GM18868 (cell line): Measurements from ENCODE around the gene LSMEM2.
"Not testable (repeated sequence)": the region's sequence is repeated elsewhere in the genome, so short reads cannot be mapped to it uniquely, and the experiment has no call there.

Experiments
- ATAC-seq: cut with Tn5 transposase; IDR thresholded peaks from one replicate; pipeline ENCODE4 v1.9.1; 2021; ENCODE audit warnings: mild to moderate bottlenecking, moderate library complexity; ENCODE audit not compliant: unreplicated experiment

The LSMEM2 gene

GRCh38 chr3:50278880-50279224, at the start of gene LSMEM2:
TSS of gene LSMEM2 (plus strand) at chr3:50279087. CDS start at chr3:50279114, 27 bp downstream.
- no peak for ATAC-seq

- ATAC-seq, result no peak
Measured at GRCh38 chr3:50229490-50229889, 49.4 kb upstream of the LSMEM2 start.

- no peak for ATAC-seq
Measured at GRCh38 chr3:50230104-50230793, 48.6 kb upstream of the LSMEM2 start.

- ATAC-seq, result no peak
Measured at GRCh38 chr3:50230794-50231125, 48.1 kb upstream of the LSMEM2 start.

- no peak for ATAC-seq
Measured at GRCh38 chr3:50231581-50231980, 47.3 kb upstream of the LSMEM2 start.

- no peak for ATAC-seq
Measured at GRCh38 chr3:50232303-50232702, 46.6 kb upstream of the LSMEM2 start.

- no peak for ATAC-seq
Measured at GRCh38 chr3:50233176-50233575, 45.7 kb upstream of the LSMEM2 start.

- peak; percentile 91 for ATAC-seq
Measured at GRCh38 chr3:50235716-50236483, 43.0 kb upstream of the LSMEM2 start, which contains the start of gene GNAI2. TSS of gene GNAI2 (plus strand) at chr3:50236204. CDS start at chr3:50236336, 132 bp downstream.

GRCh38 chr3:50236484-50237132, 42.3 kb upstream of the LSMEM2 start:
- no peak for ATAC-seq

GRCh38 chr3:50237133-50237651, 41.7 kb upstream of the LSMEM2 start:
- no peak for ATAC-seq

GRCh38 chr3:50237754-50238548, 40.9 kb upstream of the LSMEM2 start:
- ATAC-seq, result peak; percentile 41

GRCh38 chr3:50238549-50239026, 40.3 kb upstream of the LSMEM2 start:
- ATAC-seq, result no peak

GRCh38 chr3:50239649-50240048, 39.2 kb upstream of the LSMEM2 start:
- ATAC-seq, result no peak

- no peak for ATAC-seq
Measured at GRCh38 chr3:50241163-50241562, 37.7 kb upstream of the LSMEM2 start.

GRCh38 chr3:50241713-50242380, 37.0 kb upstream of the LSMEM2 start:
- no peak for ATAC-seq

- no peak for ATAC-seq
Measured at GRCh38 chr3:50242381-50242770, 36.5 kb upstream of the LSMEM2 start.

- ATAC-seq, result no peak
Measured at GRCh38 chr3:50242851-50243542, 35.9 kb upstream of the LSMEM2 start.

- ATAC-seq, result no peak
Measured at GRCh38 chr3:50243543-50243895, 35.4 kb upstream of the LSMEM2 start.

GRCh38 chr3:50244813-50245212, 34.1 kb upstream of the LSMEM2 start:
- ATAC-seq, result not testable (repeated sequence)

GRCh38 chr3:50245251-50245745, 33.6 kb upstream of the LSMEM2 start:
- no peak for ATAC-seq
